Tibial artery (tissue), 4 donors: ENCODE results near the gene HNF1A.

Experiments used
- DNase-seq, 2 donors: peaks; one replicate each; pipeline ENCODE4 v3.0.0-alpha.2; 2019
- H3K27ac ChIP-seq, 2 donors: fragments of 200-600 bp; sonication (generic) in 1 of 2; 1 replicate in 1 of 2; 2 replicates in 1 of 2; pipeline ENCODE4 v1.5.1; 2018 to 2019; ENCODE audit warnings: mild to moderate bottlenecking in 1 of 2
- H3K27me3 ChIP-seq, 2 donors: fragments of 200-600 bp; sonication (generic) in 1 of 2; one replicate each; pipeline versions ENCODE4 v1.5.1 to v1.6.0; 2016 to 2019
- H3K36me3 ChIP-seq, 3 donors: fragments of 200-600 bp; sonication (generic) in 2 of 3; one replicate each; pipeline ENCODE4 v1.5.1; 2016 to 2019; ENCODE audit warnings: mild to moderate bottlenecking in 2 of 3
- H3K4me1 ChIP-seq, 4 donors: fragments of 200-600 bp; sonication (generic) in 2 of 4; 1 replicate in 3 of 4; 2 replicates in 1 of 4; pipeline ENCODE4 v1.5.1; 2016 to 2019
- H3K4me3 ChIP-seq, 2 donors: fragments of 200-600 bp; sonication (generic) in 1 of 2; 1 replicate in 1 of 2; 2 replicates in 1 of 2; pipeline ENCODE4 v1.5.1; 2018 to 2019; ENCODE audit warnings: mild to moderate bottlenecking in 2 of 2
- H3K9me3 ChIP-seq, 3 donors: fragments of 200-600 bp; sonication (generic) in 1 of 3; one replicate each; pipeline ENCODE4 v1.5.1; 2016 to 2019
- intact Hi-C: fragments of 100-400 bp; cut with DNase I; formaldehyde crosslinking; loops from one replicate; pipeline ENCODE4 v1.15.0; 2023; ENCODE audit warnings: low total_unique reads
- TF ChIP-seq, protein P1 (sequence below), 2 experiments: fragments of 200-600 bp in 1 of 2; fragments of 450-650 bp in 1 of 2; IDR thresholded peaks; one replicate each; pipeline ENCODE4 v1.5.1; 2017 to 2019; ENCODE audit warnings: antibody characterized with exemption in 2 of 2, mild to moderate bottlenecking in 1 of 2, moderate library complexity in 1 of 2

HNF1A gene, protein sequence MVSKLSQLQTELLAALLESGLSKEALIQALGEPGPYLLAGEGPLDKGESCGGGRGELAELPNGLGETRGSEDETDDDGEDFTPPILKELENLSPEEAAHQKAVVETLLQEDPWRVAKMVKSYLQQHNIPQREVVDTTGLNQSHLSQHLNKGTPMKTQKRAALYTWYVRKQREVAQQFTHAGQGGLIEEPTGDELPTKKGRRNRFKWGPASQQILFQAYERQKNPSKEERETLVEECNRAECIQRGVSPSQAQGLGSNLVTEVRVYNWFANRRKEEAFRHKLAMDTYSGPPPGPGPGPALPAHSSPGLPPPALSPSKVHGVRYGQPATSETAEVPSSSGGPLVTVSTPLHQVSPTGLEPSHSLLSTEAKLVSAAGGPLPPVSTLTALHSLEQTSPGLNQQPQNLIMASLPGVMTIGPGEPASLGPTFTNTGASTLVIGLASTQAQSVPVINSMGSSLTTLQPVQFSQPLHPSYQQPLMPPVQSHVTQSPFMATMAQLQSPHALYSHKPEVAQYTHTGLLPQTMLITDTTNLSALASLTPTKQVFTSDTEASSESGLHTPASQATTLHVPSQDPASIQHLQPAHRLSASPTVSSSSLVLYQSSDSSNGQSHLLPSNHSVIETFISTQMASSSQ

DNA sequence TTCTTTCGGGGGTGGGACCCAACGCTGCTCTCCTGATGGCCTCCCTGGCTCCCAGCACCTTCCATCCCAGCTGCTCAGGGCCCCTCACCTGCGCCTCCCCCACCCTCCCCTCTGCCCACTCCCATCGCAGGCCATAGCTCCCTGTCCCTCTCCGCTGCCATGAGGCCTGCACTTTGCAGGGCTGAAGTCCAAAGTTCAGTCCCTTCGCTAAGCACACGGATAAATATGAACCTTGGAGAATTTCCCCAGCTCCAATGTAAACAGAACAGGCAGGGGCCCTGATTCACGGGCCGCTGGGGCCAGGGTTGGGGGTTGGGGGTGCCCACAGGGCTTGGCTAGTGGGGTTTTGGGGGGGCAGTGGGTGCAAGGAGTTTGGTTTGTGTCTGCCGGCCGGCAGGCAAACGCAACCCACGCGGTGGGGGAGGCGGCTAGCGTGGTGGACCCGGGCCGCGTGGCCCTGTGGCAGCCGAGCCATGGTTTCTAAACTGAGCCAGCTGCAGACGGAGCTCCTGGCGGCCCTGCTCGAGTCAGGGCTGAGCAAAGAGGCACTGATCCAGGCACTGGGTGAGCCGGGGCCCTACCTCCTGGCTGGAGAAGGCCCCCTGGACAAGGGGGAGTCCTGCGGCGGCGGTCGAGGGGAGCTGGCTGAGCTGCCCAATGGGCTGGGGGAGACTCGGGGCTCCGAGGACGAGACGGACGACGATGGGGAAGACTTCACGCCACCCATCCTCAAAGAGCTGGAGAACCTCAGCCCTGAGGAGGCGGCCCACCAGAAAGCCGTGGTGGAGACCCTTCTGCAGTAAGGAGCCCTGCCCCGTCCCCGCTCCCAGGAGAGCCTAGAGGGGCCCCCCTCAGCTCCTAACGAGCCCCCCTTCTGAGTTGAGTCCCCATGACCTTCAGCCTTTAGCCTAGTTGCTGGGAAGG lies at the start of gene HNF1A:
Gene HNF1A, plus strand, starts transcription at position 248 of the 924 bp plus-strand sequence. Its CDS starts 226 bp downstream, at position 474.
- intact Hi-C loops, result loop anchor here (10.0 kb wide), 2 partner anchors 264 to 334 kb away; partner anchors contain the start of genes CABP1 and UNC119B
- TF ChIP-seq, protein P1, sequence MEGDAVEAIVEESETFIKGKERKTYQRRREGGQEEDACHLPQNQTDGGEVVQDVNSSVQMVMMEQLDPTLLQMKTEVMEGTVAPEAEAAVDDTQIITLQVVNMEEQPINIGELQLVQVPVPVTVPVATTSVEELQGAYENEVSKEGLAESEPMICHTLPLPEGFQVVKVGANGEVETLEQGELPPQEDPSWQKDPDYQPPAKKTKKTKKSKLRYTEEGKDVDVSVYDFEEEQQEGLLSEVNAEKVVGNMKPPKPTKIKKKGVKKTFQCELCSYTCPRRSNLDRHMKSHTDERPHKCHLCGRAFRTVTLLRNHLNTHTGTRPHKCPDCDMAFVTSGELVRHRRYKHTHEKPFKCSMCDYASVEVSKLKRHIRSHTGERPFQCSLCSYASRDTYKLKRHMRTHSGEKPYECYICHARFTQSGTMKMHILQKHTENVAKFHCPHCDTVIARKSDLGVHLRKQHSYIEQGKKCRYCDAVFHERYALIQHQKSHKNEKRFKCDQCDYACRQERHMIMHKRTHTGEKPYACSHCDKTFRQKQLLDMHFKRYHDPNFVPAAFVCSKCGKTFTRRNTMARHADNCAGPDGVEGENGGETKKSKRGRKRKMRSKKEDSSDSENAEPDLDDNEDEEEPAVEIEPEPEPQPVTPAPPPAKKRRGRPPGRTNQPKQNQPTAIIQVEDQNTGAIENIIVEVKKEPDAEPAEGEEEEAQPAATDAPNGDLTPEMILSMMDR (IDR thresholded peaks at IDR 0.05), result no peak
- Histone ChIP-seq H3K4me3 (peak within 1 kb of the TSS in 1 of 2 donors; percentile 40), H3K27ac (peak within 1 kb of the TSS; percentile 28 to 38), H3K36me3 (no peaks in the 10 kb centered on the region), H3K27me3 (peaks cover 0 to 9% of the 10 kb centered on the region in 2 donors), H3K4me1 (peaks cover 0 to 11% (median 5%) of the 10 kb centered on the region in 4 donors), H3K9me3 (no peaks in the 10 kb centered on the region)
- DNase-seq, result no peak

DNA sequence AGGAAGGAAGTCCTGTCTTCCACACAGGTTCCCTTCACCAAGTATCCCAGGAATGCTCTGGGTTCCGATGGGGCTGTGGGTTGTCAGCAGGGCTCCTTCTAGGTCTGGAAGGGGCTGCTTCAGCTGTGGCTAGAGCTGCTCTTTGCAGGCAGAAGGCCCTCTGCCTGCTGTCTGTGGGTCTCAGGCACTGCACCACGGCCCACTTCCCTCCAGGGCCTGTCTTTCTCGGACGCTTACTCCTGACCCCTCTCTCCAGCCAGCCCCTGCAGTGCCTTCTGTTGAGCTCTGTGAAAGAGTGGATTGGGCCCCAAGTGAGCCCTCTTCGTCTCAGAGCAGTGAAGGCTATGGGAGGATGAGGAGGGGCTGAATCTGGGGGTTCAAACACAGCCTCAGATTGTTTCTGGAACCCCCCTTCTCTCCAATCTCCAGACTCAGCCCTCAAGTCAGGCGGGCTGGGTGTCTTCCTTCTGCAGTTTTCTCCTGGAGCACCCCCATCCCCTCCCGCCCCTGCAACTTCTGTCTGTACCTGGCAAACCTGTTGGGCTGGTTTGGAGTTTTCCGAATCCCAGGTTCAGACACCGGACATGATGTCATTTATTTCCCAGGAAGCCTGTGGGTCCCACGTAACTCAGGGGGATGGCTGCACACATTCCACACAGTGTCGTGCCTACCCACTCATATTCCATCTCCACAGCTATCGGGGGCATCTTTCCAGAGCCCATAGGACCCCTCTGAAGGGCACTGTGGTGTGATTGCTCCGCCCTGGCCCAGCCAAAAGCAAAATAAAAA lies 49.3 kb upstream of the HNF1A start:
- TF ChIP-seq, protein P1 (IDR thresholded peaks at IDR 0.05), result no peak
- no peak overlapping the region for H3K27ac ChIP-seq
- H3K4me3 ChIP-seq, result no peak overlapping the region
- H3K27me3 ChIP-seq, result no peaks in the 10 kb centered on the region
- no peak for DNase-seq
- no peaks in the 10 kb centered on the region for H3K36me3 ChIP-seq
- H3K4me1 ChIP-seq, result no peaks in the 10 kb centered on the region
- no peaks in the 10 kb centered on the region for H3K9me3 ChIP-seq
- intact Hi-C loops, result no loop called here

DNA sequence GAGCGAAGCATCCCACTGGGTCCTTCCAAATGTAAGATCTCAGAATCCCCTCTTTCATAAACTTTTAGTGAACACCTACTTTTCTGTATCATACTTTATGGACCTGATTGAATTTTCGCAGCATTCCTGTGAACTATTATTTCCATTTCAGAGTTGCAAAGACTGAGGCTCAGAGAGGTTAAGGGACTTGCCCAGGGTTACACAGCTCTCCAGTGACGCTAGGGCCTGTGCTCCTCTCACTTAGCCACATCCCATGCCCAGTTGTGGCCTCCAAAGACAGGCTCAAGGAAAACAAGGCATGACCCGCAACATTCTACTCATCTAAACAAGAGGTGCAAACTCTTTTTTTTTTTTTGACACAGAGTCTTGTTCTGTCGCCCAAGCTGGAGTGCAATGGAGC lies 48.3 kb upstream of the HNF1A start:
- no peak for DNase-seq
- no peaks in the 10 kb centered on the region for H3K27me3 ChIP-seq
- no peaks in the 10 kb centered on the region for H3K9me3 ChIP-seq
- H3K4me1 ChIP-seq, result no peaks in the 10 kb centered on the region
- no peak overlapping the region for H3K27ac ChIP-seq
- intact Hi-C loops, result no loop called here
- TF ChIP-seq, protein P1 (IDR thresholded peaks at IDR 0.05), result no peak
- H3K36me3 ChIP-seq, result no peaks in the 10 kb centered on the region
- no peak overlapping the region for H3K4me3 ChIP-seq

DNA sequence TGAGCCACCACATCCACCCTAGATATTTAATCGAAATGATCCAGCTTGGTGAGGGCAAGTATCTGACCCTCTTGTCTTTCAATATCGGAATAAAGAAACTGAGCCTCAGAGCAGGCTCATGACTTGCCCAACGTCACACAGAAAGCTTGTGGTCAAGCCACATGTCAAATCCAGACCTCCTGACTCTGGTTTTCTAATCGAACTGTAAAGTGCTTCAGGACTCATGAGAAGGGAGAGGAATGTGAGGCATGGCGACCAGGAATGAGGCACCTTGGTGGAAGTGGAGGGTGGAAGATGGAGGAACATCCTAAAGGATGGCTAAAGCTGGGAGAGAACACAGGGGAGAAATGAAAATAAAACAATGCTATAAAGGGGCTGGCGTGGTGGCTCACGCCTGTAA lies 46.3 kb upstream of the HNF1A start:
- Histone ChIP-seq H3K9me3 (no peaks in the 10 kb centered on the region), H3K4me1 (no peaks in the 10 kb centered on the region), H3K27me3 (peaks cover 0 to 3% of the 10 kb centered on the region in 2 donors), H3K4me3 (no peak overlapping the region), H3K36me3 (no peaks in the 10 kb centered on the region), H3K27ac (no peak overlapping the region)
- TF ChIP-seq, protein P1 (IDR thresholded peaks at IDR 0.05), result no peak
- no peak for DNase-seq
- intact Hi-C loops, result no loop called here
